SJSA1 (cell line): Measurements from ENCODE around the gene TAF1B. TPM values are rescaled to one million over a fixed set of nuclear protein-coding genes. Genes with fewer than 3 reads are reported as not detected.

ENCODE experiments used
- DNase-seq, 2 experiments: peaks; one replicate each; pipeline ENCODE4 v3.0.0-alpha.2; 2015 to 2020; ENCODE audit warnings: low spot score in 2 of 2, low read depth in 1 of 2
- H3K27ac ChIP-seq: fragments of 250-450 bp; sonication (Bioruptor Pico); 2 replicates; pipeline ENCODE4 v1.5.1; 2020; ENCODE audit warnings: mild to moderate bottlenecking, moderate library complexity
- H3K27me3 ChIP-seq: fragments of 250-450 bp; sonication (Bioruptor Pico); replicated peaks from 2 replicates; pipeline ENCODE4 v1.5.1; 2020; ENCODE audit warnings: mild to moderate bottlenecking, moderate library complexity
- H3K36me3 ChIP-seq: fragments of 250-450 bp; sonication (Bioruptor Pico); 2 replicates; pipeline ENCODE4 v1.5.1; 2020; ENCODE audit warnings: mild to moderate bottlenecking
- H3K4me1 ChIP-seq: fragments of 250-450 bp; sonication (Bioruptor Pico); replicated peaks from 2 replicates; pipeline ENCODE4 v1.6.1; 2021; ENCODE audit warnings: mild to moderate bottlenecking
- H3K4me3 ChIP-seq: fragments of 250-450 bp; sonication (Bioruptor Pico); 2 replicates; pipeline ENCODE4 v1.5.1; 2020; ENCODE audit warnings: mild to moderate bottlenecking
- H3K9me3 ChIP-seq: fragments of 250-450 bp; sonication (Bioruptor Pico); replicated peaks from 2 replicates; pipeline ENCODE4 v1.5.1; 2020; ENCODE audit warnings: mild to moderate bottlenecking
- total RNA-seq: library from RNA; depleted of rRNA; stranded (reverse); fragments of >200 nt; shearing (Covaris generic); gene quantifications from 2 replicates; pipeline ENCODE4 v1.2.3, GENCODE V29; 2014

The TAF1B gene
- total RNA-seq, 1 experiment from 2014 or later, result 35.6 TPM

- H3K36me3 ChIP-seq, result no peaks in the 10 kb centered on the region
- no peaks in the 10 kb centered on the region for H3K9me3 ChIP-seq
- H3K4me1 ChIP-seq, result peaks cover 38% of the 10 kb centered on the region
- DNase-seq, result peak; percentile 75 to 80
- H3K4me3 ChIP-seq, result no peak overlapping the region
- no peak overlapping the region for H3K27ac ChIP-seq
- H3K27me3 ChIP-seq, result no peaks in the 10 kb centered on the region
These were observed 29.8 kb upstream of the TAF1B start for GRCh38 chr2:9813312-9814128.

DNA sequence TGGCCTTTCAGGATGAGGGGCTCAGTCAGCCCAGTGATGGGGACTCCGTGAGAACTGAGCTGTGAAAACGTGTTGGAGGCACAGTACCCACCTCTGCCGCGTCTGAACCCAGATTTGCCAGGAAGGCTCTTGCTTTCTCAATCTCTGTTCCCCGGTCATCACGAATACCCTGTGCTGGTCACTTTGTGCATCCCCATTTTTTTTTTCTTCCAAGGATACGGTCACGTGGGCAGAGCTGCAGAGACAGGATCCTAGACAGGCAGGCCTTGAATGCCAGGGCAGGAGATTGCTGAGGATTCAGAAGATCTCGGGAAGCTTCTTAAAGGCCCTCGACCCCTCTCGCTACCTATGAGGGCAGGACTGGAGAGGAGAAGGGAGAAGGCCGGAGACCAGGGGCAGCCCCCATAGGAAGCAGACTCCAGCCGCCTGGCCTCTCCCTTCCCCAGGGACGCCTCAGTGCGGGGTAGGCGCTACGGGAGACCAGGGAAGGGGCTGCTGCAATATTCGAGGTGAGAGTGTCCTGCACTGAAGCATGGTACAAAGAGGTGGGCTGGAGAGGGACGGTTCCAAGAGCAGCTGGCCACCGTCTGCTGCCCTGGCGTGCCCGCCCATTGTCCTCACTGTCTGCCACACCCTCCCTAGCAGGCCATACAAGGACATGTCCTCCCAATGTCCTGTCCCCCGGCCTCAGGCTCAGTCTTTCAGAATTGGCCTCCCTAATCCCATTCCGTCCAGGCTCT is 29.0 kb upstream of the TAF1B start:
- H3K27me3 ChIP-seq, result no peaks in the 10 kb centered on the region
- no peak overlapping the region for H3K4me3 ChIP-seq
- H3K36me3 ChIP-seq, result no peaks in the 10 kb centered on the region
- H3K27ac ChIP-seq, result no peak overlapping the region
- no peaks in the 10 kb centered on the region for H3K9me3 ChIP-seq
- H3K4me1 ChIP-seq, result peaks cover 38% of the 10 kb centered on the region
- no peak for DNase-seq

DNA sequence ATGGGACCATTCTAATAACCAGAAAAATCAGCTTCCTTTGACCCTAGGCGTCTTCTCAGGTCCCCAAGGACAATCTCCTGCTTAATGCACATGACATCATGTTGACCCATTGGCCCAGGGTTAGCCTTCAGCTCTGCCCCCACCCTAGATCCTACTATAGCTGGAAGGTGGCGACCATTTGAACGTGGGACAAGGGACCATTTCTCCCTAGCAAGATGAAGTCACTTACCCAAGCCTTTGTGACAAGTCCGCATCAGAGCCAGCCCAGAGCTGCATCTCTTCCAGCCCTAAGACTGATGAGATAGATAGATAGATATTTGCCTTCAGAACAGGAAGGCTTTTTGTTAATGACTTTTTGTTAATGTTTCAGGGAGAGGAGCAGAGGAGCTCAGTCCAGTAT is 28.2 kb upstream of the TAF1B start:
- Histone ChIP-seq H3K36me3 (no peaks in the 10 kb centered on the region), H3K9me3 (no peaks in the 10 kb centered on the region), H3K27me3 (no peaks in the 10 kb centered on the region), H3K27ac (no peak overlapping the region), H3K4me3 (no peak overlapping the region), H3K4me1 (peaks cover 45% of the 10 kb centered on the region)
- DNase-seq, result no peak

- Histone ChIP-seq H3K27me3 (no peaks in the 10 kb centered on the region), H3K27ac (no peak overlapping the region), H3K36me3 (no peaks in the 10 kb centered on the region), H3K4me3 (no peak overlapping the region), H3K4me1 (peaks cover 48% of the 10 kb centered on the region), H3K9me3 (no peaks in the 10 kb centered on the region)
- no peak for DNase-seq
These were observed 27.4 kb upstream of the TAF1B start for GRCh38 chr2:9815844-9816279.

GRCh38 chr2:9818097-9818496 is 25.2 kb upstream of the TAF1B start:
- H3K36me3 ChIP-seq, result no peaks in the 10 kb centered on the region
- H3K27ac ChIP-seq, result no peak overlapping the region
- no peak for DNase-seq
- peaks cover 32% of the 10 kb centered on the region for H3K4me1 ChIP-seq
- H3K9me3 ChIP-seq, result no peaks in the 10 kb centered on the region
- no peak overlapping the region for H3K4me3 ChIP-seq
- no peaks in the 10 kb centered on the region for H3K27me3 ChIP-seq

DNA sequence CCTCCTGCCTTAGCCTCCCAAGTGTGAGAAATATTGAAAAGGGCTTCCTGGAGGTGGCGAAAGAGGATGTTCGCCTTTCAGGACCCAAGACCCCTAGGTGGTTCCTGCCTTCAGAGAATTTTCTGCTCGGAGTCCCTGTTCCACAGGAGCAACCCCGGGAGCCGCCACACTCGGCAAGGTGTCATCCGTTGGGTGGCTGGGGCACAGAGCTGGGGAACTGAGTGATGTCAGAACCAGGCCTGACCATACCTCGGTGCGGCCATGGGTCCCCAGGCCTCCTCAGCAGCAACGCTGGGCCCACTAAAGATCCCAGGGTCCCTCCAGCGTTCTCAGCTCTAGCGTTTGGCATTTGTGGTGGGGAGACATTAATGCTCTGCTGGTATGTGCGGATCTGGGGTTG is 23.7 kb upstream of the TAF1B start:
- Histone ChIP-seq H3K9me3 (no peaks in the 10 kb centered on the region), H3K27ac (peak overlapping the region; percentile 44; the same call in 1 of the 2 replicates), H3K27me3 (no peaks in the 10 kb centered on the region), H3K4me1 (peaks cover 21% of the 10 kb centered on the region), H3K36me3 (no peaks in the 10 kb centered on the region), H3K4me3 (no peak overlapping the region)
- DNase-seq, result no peak

- DNase-seq, result no peak
These were observed 23.0 kb upstream of the TAF1B start for GRCh38 chr2:9820020-9820973.

GRCh38 chr2:9821805-9822445 is 21.3 kb upstream of the TAF1B start:
- DNase-seq, result no peak
- Histone ChIP-seq H3K36me3 (no peaks in the 10 kb centered on the region), H3K4me3 (no peak overlapping the region), H3K4me1 (peaks cover 20% of the 10 kb centered on the region), H3K27me3 (no peaks in the 10 kb centered on the region), H3K9me3 (no peaks in the 10 kb centered on the region), H3K27ac (no peak overlapping the region)

More at GRCh38 chr2:9820020-9820973, 23.0 kb upstream of the TAF1B start:
- H3K36me3 ChIP-seq, result no peaks in the 10 kb centered on the region
- H3K27me3 ChIP-seq, result no peaks in the 10 kb centered on the region
- peak overlapping the region; percentile 44; the same call in 1 of the 2 replicates for H3K27ac ChIP-seq
- peaks cover 21% of the 10 kb centered on the region for H3K4me1 ChIP-seq
- H3K4me3 ChIP-seq, result no peak overlapping the region
- no peaks in the 10 kb centered on the region for H3K9me3 ChIP-seq

DNA sequence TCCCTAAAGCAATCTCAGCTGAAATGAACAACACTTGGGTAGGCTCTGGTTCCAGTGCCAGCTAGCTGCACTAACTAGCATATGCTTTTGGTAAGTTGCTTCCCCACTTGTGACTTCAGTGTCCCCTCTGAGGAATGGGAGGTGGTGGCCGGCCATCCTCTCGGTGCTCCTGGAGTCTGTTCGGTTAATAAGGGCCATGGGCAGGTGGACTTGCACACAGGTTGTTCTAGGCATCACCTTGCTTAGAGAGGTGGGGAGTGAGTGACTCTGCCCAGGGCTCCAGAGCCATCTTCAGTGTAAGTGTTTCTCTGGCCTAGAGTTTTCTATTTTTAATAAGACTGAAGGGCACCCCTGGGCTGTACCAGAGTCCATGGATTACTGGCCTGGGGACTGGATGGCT is 18.8 kb upstream of the TAF1B start:
- Histone ChIP-seq H3K27ac (no peak overlapping the region), H3K27me3 (no peaks in the 10 kb centered on the region), H3K4me3 (no peak overlapping the region), H3K4me1 (peaks cover 19% of the 10 kb centered on the region), H3K9me3 (no peaks in the 10 kb centered on the region), H3K36me3 (no peaks in the 10 kb centered on the region)
- DNase-seq, result no peak

GRCh38 chr2:9824956-9825720 is 18.1 kb upstream of the TAF1B start:
- no peak overlapping the region for H3K4me3 ChIP-seq
- H3K9me3 ChIP-seq, result no peaks in the 10 kb centered on the region
- no peaks in the 10 kb centered on the region for H3K36me3 ChIP-seq
- no peaks in the 10 kb centered on the region for H3K27me3 ChIP-seq
- DNase-seq, result no peak
- H3K27ac ChIP-seq, result no peak overlapping the region
- peaks cover 17% of the 10 kb centered on the region for H3K4me1 ChIP-seq

DNA sequence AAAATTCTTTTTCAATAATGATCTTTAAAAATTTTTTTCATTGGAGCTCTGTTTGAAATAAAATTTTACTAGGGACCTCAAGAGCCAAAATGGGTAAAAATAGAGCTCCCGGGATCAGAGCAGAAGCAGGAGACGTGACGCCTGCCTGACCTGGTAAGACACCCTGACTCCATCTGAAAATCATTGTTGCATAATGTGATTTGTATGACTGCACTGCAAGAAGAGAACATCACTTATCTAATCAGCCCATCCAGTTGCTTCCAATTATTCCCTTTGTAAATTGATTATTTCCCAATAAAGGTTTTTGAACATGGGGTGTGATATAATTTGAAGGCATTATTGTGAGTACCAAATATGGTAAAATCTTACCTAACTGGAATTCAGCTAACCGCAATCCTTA is 17.1 kb upstream of the TAF1B start:
- H3K36me3 ChIP-seq, result no peaks in the 10 kb centered on the region
- H3K4me3 ChIP-seq, result no peak overlapping the region
- H3K4me1 ChIP-seq, result peaks cover 24% of the 10 kb centered on the region
- DNase-seq, result no peak
- H3K9me3 ChIP-seq, result no peaks in the 10 kb centered on the region
- H3K27me3 ChIP-seq, result no peaks in the 10 kb centered on the region
- H3K27ac ChIP-seq, result no peak overlapping the region

DNA sequence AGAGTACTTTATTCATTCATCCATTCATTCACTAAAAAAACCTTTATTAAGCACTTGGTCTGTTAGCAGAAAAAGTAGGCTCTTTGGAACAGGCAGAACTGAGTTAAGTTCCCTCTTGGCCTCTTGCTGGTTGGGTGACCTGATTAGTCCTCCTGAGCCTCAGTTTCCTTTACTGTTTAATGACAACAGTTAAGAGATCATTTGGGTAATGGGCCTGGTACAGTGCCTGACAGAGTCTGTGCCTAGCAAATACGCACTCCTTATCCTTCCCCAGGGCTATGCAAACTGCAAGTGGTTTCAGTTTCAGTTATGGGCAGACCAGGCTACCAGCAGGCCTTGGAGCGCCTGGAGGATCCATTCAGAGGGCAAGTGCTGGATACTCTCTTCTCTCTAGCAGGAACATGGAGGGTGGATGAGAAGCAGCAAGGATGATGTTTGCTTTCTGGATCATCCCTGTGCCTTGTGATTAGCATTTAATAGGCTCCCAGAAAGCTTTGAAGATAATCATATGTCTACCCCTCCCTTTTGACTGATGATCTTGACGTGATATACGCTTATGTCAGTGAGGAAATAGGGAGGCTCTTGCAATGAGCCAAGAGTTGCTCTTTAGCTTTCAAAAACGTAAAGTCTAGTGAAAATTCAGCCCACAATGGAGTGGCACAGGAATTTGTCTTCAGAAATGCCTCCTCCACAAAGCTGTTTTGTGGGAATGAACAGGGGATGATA is 12.4 kb upstream of the TAF1B start:
- no peak for DNase-seq
- no peak overlapping the region for H3K4me3 ChIP-seq
- H3K27me3 ChIP-seq, result no peaks in the 10 kb centered on the region
- H3K36me3 ChIP-seq, result no peaks in the 10 kb centered on the region
- no peaks in the 10 kb centered on the region for H3K9me3 ChIP-seq
- no peak overlapping the region for H3K27ac ChIP-seq
- peaks cover 31% of the 10 kb centered on the region for H3K4me1 ChIP-seq
